RPMI8226 (cell line): ENCODE measurements around the gene ACTR10.
A peak's percentile ranks its signal among the peaks of the same experiment; 100 is the strongest.

Experiments
- DNase-seq: peaks from one replicate; pipeline ENCODE4 v3.0.0-alpha.2; 2015

Gene ACTR10

DNA sequence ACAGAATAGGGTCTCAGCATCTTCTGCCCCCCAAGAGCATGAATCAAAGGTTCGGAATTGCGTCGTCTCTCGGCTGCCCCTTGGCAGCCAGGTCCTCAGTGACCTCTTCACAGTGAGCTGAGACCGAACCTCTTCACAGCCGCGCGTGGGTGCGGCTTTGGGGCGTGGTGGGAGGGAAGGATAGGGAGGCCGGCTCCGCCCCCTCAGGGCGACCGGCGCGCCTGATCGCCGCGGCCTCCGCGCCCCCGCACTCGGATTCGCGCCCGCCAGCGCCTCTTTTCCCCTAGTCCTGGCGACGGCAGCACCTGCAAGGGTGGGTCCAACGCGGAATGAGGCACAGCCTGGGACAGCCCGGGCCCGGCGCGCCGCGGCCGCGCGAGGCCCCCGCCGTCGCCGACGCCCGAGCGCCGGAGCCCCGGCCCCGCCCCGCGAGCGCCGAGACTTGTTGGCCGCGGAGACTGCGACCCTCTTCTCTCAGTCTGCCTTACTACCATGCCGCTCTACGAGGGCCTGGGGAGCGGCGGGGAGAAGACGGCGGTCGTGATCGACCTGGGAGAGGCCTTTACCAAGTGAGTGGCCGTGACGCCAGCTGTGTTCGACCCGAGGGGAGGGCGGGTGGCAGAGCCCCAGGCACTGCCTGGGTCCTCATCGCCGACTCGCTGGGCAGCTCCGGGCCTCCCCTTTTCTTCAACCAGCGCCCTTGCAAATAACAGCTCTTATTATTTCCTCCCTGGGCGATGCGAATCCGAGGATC is at the start of gene ACTR10:
TSS of gene ACTR10 (plus strand) at position 424 of the 754 bp plus-strand sequence. CDS start at position 493, 69 bp downstream.
- DNase-seq, result peak; percentile 86

DNA sequence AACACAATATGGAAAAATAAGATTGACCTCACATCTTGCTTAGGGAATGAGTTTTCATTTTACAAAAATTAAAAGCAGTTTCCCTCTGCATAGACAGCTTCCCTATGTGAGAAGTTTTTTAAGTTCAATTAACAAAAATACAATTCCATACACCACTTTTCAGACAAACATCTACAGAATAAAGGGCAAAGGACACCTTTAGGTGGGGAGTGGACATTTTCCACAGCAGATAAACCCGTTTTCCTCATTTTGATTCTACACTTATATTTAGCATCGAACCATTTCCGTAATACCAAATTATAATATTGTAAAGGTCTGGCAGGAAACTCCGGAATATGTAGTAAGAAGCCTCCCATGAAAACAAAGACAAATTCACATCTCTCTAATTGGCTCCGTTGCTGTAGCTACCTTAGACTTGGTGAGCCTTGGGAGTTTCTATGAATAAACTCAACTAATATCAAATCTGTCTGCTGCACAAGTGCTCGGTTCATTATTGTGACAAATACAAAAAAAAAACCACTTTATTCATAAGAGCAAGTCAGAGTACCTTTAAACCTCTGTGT is 49.6 kb upstream of the ACTR10 start:
- DNase-seq, result no peak

- no peak for DNase-seq
Measured at GRCh38 chr14:58151133-58152013, 48.6 kb upstream of the ACTR10 start.

DNA sequence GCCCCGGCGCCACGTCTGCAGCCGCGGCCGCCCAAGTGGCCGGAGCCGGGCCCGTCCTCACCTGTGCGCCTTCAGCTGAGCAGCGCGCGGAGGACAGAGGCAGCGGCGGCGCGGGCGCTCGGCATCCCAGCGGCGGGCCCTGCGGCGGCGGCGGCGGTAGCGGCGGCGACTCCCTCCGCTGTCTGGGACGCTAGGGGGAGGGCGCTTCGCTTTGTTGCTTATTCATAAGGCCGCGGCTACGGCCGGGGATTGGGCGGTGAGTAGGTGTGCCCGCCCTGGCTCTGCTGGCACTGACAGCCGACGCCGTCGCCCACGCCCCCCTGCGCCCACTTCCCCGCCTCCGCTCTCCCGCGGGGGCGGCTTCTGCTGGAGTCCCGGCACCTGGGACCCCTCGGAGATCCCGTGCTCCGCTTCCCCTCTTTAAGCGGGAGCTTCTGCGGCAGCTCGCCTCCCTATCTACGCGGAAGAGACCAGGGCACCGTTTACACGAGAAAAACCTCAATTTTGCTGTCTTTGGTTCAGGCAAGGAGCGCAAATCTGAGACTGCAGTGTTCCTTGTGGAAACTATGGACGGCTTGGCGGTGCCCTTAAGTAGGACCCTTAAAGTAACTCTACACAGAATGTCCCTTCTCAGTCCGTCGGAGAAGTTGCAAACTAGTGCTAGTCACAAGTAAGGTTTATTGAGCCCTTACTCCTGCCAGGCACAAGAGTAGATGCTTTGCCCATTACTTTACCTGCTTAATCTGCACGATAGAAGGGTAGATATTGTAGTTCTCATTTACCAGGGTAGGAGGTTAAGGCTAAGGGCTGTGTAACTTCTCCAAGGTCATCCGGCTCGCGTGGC is 47.7 kb upstream of the ACTR10 start, which contains the start of gene ARMH4:
TSS of gene ARMH4 (minus strand) at position 200 of the 844 bp plus-strand sequence. CDS start 12,855 bp downstream, outside the sequence.
- peak; percentile 82 for DNase-seq

- DNase-seq, result no peak
Measured at GRCh38 chr14:58160561-58160960, 39.4 kb upstream of the ACTR10 start.

DNA sequence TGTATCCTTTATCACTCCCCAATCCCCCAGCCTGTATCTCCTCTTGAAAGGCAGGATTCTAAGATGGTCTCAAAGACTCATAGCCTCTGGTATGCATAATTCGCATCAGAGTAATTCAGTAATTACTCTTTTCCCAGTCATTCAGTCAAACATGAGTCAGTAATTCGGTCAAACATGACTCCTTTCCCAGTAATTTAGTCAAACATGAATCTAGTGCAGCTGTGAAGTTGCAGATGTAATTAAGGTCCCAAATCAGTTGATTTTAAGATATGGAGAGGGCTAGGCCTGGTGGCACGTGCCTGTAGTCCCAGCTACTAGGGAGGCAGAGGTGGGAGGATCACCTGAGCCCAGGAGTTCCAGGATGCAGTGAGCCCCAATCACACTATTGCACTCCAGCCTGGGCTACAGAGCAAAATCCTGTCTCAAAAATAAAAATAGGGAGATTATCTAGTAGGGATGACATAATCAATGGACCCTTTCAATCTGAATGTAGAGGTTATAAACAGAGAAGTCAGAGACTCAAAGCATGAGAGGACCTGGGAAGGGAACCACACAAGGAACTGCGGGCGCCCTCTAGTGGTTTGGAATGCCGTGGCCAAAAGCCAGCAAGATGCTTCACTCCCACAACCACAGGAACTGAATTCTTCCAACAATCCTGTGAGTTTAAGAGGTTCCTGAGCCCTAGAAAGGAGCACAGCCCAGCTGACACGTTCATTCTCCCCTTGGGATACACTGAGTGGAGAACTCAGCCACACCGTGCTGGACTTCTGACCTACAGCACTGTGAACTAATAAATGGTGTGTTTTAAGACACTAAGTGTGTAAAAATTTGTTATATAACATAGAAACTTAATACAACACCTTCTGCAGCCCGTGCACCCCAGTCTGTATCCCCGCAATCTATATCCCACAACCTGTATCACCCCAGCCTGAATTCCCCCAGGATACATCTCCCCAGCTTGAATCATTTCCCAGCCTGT is 33.7 kb upstream of the ACTR10 start:
- peak; percentile 74 for DNase-seq

- no peak for DNase-seq
Measured at GRCh38 chr14:58167057-58167456, 32.9 kb upstream of the ACTR10 start.

GRCh38 chr14:58167891-58168290 is 32.1 kb upstream of the ACTR10 start:
- no peak for DNase-seq

- peak; percentile 89 for DNase-seq
Measured at GRCh38 chr14:58171090-58171489, 28.9 kb upstream of the ACTR10 start.

GRCh38 chr14:58177125-58177524 is 22.8 kb upstream of the ACTR10 start:
- DNase-seq, result no peak

- DNase-seq, result no peak
Measured at GRCh38 chr14:58189176-58189575, 10.8 kb upstream of the ACTR10 start.

GRCh38 chr14:58191763-58192601 is 8.0 kb upstream of the ACTR10 start:
- no peak for DNase-seq

DNA sequence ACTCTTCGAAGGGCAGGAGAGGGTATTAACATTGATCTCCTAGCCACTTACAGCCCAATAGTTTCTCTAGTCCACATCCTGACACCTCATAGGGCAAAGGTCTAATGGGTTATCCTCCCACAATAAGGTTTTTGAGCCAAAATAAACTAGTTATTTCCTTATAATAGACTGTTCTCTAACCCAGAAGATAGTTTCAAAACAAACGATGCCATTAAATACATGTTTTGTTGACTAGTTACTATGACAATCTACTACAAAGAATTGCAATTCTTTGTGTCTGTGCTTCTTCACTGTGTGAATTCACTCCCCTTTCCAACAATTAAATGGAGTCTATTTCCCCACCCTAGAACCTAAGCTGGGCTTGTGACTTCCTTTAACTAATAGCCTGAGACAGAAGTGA is 6.4 kb upstream of the ACTR10 start:
- no peak for DNase-seq

- no peak for DNase-seq
Measured at GRCh38 chr14:58196198-58196597, 3.8 kb upstream of the ACTR10 start.

DNA sequence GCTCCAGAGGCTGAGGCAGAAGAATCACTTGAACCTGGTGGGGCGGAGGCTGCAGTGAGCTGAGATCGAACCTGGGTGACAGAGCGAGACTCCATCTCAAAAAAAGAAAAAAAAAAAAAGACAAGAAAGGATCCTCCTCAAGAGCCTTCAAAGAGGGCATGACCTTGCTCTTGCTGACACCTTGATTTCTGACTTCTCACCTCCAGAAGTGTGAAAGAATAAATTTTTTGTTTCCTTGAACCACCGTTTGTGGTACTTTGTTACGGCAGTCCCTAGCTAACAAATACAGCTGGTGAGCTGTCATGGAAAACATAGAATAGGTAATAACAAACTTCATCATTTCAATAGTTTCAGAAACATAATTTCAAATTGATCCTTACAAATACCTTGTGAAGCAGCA is 1.9 kb upstream of the ACTR10 start:
- DNase-seq, result no peak

- DNase-seq, result no peak
Measured at GRCh38 chr14:58200480-58200841, 512 bp downstream of the ACTR10 start.

- no peak for DNase-seq
Measured at GRCh38 chr14:58200846-58201245, 897 bp downstream of the ACTR10 start.

DNA sequence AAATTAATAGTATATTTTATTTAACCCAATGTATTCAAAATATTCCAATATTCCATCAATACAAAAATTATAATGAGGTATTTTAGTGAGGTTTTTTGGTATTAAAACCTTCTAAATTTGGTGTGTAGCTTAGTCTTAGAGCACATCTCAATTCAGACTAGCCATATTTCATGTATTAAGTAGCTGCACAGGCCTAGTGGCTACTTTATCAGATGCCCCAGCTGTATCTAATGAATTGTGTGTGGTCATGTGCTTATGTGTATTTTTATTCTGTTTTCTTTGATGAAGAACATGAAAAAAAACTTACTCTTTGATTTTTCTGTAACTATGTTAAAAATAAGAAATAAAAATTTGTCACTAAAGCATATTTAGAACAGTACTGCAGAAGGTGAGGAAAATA is 13.2 kb downstream of the ACTR10 start:
- no peak for DNase-seq

GRCh38 chr14:58215191-58215914 is 15.4 kb downstream of the ACTR10 start:
- DNase-seq, result no peak

DNA sequence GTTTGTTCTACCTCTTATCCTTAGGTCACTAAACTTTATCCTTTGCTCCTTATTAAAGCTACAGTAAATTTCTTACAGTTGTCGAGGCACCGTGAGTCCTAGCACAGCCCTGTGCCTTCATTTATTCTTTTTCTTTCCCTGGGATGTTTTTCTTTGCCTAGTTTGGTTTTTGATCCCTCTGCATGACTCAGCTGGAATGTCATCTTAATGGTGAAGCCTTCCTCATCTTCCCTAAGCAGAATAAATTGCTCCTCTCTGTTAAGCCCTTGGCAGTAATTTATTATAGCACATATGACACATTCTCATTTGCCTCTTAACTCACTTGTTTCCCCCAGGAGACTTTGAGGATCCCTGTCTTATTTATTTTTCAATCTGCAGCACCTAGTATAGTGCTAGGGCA is 16.6 kb downstream of the ACTR10 start:
- no peak for DNase-seq
